ENCODE measurements around the gene MYH11. TPM values are rescaled to one million over a fixed set of nuclear protein-coding genes. Genes with fewer than 3 reads are reported as not detected.

The MYH11 gene
- total and polyA plus RNA-seq, 2 experiments from 2014 or later: 2.0 to 12.2 TPM

GRCh38 chr16:15825750-15826305 lies 31.0 kb downstream of the MYH11 start:
- TF ChIP-seq CTCF (IDR thresholded peaks at IDR 0.05; ENCODE audit: low read depth, low read length): no peak
- no peak overlapping the region for H3K4me3 ChIP-seq
- H3K27ac ChIP-seq: no peak overlapping the region
- no peaks in the 10 kb centered on the region for H3K4me1 ChIP-seq (ENCODE audit: low read depth)
- peaks cover 94% of the 10 kb centered on the region for H3K27me3 ChIP-seq
- H3K36me3 ChIP-seq: no peaks in the 10 kb centered on the region
- no peaks in the 10 kb centered on the region for H3K9me3 ChIP-seq (ENCODE audit: low read depth)
- DNase-seq (ENCODE audit: low read depth in 1 of 2, low spot score in 1 of 2): no peak

GRCh38 chr16:15822957-15823356 lies 33.9 kb downstream of the MYH11 start:
- H3K4me1 ChIP-seq (ENCODE audit: low read depth): no peaks in the 10 kb centered on the region
- H3K27ac ChIP-seq: no peak overlapping the region
- peaks cover 83% of the 10 kb centered on the region for H3K27me3 ChIP-seq
- no peaks in the 10 kb centered on the region for H3K9me3 ChIP-seq (ENCODE audit: low read depth)
- H3K4me3 ChIP-seq: no peak overlapping the region
- no peaks in the 10 kb centered on the region for H3K36me3 ChIP-seq
- DNase-seq (ENCODE audit: low read depth in 1 of 2, low spot score in 1 of 2): no peak
- no peak for TF ChIP-seq CTCF (IDR thresholded peaks at IDR 0.05; ENCODE audit: low read depth, low read length)

GRCh38 chr16:15820837-15821236 lies 36.0 kb downstream of the MYH11 start:
- H3K27ac ChIP-seq: no peak overlapping the region
- H3K36me3 ChIP-seq: no peaks in the 10 kb centered on the region
- no peak for TF ChIP-seq CTCF (IDR thresholded peaks at IDR 0.05; ENCODE audit: low read depth, low read length)
- peaks cover under 1% of the 10 kb centered on the region for H3K9me3 ChIP-seq (ENCODE audit: low read depth)
- H3K4me1 ChIP-seq (ENCODE audit: low read depth): no peaks in the 10 kb centered on the region
- no peak for DNase-seq (ENCODE audit: low read depth in 1 of 2, low spot score in 1 of 2)
- H3K27me3 ChIP-seq: peaks cover 83% of the 10 kb centered on the region
- no peak overlapping the region for H3K4me3 ChIP-seq

GRCh38 chr16:15819046-15819445 lies 37.8 kb downstream of the MYH11 start:
- no peak overlapping the region for H3K4me3 ChIP-seq
- H3K4me1 ChIP-seq (ENCODE audit: low read depth): no peaks in the 10 kb centered on the region
- H3K27ac ChIP-seq: no peak overlapping the region
- H3K27me3 ChIP-seq: peaks cover 80% of the 10 kb centered on the region
- no peak for DNase-seq (ENCODE audit: low read depth in 1 of 2, low spot score in 1 of 2)
- no peaks in the 10 kb centered on the region for H3K36me3 ChIP-seq
- peaks cover 2% of the 10 kb centered on the region for H3K9me3 ChIP-seq (ENCODE audit: low read depth)
- TF ChIP-seq CTCF (IDR thresholded peaks at IDR 0.05; ENCODE audit: low read depth, low read length): no peak

GRCh38 chr16:15817446-15817845 lies 39.4 kb downstream of the MYH11 start:
- Histone ChIP-seq H3K9me3 (ENCODE audit: low read depth) (peaks cover 2% of the 10 kb centered on the region), H3K36me3 (no peaks in the 10 kb centered on the region), H3K4me3 (no peak overlapping the region), H3K27ac (no peak overlapping the region), H3K4me1 (ENCODE audit: low read depth) (no peaks in the 10 kb centered on the region), H3K27me3 (peaks cover 75% of the 10 kb centered on the region)
- no peak for DNase-seq (ENCODE audit: low read depth in 1 of 2, low spot score in 1 of 2)
- TF ChIP-seq CTCF (IDR thresholded peaks at IDR 0.05; ENCODE audit: low read depth, low read length): no peak

All from cardiac muscle cell (in vitro differentiated cells and primary cell).